GM19395 (cell line): ENCODE results near the gene NLRP5.
"Not testable (repeated sequence)": the region's sequence is repeated elsewhere in the genome, so short reads cannot be mapped to it uniquely, and the experiment has no call there.

Source experiments
- ATAC-seq: cut with Tn5 transposase; IDR thresholded peaks from one replicate; pipeline ENCODE4 v1.9.1; 2021; ENCODE audit warnings: mild to moderate bottlenecking, moderate library complexity; ENCODE audit not compliant: unreplicated experiment

Gene NLRP5

DNA sequence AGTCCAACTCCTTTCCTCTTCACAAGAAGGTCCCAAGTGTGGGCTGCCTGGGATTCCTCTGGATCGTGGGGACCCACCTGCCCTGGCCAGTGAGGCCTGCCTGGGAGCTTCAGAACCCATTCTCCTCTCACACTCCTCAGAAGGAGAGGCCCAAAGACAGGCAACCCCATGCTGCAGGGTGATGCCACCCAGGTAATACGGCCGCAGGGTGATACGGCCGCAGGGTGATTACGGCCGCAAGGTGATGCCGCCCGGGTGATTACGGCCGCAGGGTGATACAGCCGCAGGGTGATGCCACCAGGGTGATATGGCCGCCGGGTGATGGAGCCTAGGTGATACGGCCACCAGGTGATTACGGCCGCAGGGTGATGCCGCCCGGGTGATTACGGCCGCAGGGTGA is 111.7 kb downstream of the NLRP5 start:
- ATAC-seq = not testable (repeated sequence)

- no peak for ATAC-seq
Observed at GRCh38 chr19:56098731-56099568, 112.4 kb downstream of the NLRP5 start.

DNA sequence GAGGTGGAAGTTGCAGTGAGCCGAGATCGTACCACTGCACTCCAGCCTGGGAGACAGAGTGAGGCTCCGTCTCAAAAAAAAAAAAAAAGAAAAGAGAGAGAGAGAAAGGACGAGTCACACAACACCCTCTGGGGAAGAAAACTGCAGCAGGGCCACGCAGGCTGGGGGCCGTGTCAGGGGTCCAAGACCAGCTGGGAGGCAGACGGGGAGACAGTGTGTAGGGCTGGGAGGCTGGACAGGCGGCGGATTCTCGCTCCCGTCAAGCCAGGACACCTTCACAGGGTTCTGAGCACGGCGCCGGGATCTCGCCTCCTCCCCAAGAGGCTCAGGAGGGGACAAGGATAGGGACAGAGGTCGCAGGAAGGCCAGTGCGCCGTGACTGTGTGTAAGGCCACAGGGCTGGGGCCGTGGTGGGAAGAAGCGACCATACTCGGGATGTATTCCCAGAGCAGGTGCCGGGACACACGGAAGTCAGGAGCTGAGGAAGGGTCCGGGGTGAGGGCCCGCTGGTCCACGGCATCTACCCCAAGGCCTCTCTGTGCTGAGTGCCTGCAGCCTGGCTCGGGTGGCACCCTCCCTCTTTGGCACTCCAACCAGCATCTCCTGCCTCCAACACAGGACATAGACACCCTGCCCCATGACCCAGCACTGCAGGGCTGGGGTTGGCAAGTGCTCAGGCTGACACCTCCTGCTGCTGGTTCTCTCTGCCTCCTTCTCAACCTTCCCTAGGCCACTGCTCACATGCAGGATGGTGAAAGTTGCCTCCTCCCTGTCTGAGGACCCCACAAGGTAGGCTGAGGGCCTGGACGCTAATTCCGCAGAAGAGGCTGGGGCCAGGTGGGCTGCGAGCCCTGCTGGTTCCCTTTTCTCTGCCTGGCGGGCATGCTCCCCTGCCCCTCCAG is 113.3 kb downstream of the NLRP5 start:
- no peak for ATAC-seq

- ATAC-seq = no peak
Observed at GRCh38 chr19:56101095-56101494, 114.5 kb downstream of the NLRP5 start.

DNA sequence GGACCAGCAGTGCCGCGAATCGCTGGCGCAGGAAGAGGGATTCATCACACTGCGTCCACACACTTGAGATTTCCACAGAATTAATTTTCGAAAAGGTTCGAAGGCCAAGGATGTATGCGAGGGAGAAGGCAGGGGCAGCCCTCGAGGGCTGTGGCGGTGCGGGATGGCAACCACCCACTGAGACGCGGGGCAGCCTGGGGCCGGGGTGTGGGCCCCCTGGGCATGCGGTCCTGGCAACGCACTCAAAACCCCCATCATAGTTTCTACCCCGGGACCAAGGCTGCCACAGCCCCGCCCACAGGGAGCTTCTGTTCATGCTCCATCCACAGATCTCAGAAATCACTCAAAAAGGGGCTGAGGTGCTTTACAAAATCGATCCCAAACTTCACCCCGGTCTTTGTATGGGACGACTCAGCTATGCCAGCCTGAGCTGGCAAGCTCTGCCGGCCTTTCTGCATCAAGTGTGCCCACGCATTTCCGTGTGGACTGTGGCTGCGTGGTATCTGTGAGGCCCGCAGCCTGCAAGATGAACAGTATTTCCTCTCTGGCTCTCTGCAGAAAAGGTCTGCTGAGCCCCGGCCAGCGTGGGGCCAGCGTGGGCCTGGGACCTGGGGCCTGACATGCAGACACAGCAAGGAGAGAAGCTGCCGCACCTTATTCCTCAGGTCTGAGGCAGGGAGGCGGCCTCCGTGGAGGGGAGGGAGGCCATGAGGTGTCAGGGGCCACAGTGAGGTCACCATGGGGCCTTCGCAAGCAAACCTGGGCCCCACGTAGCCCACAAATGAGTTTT is 115.4 kb downstream of the NLRP5 start:
- ATAC-seq = no peak

DNA sequence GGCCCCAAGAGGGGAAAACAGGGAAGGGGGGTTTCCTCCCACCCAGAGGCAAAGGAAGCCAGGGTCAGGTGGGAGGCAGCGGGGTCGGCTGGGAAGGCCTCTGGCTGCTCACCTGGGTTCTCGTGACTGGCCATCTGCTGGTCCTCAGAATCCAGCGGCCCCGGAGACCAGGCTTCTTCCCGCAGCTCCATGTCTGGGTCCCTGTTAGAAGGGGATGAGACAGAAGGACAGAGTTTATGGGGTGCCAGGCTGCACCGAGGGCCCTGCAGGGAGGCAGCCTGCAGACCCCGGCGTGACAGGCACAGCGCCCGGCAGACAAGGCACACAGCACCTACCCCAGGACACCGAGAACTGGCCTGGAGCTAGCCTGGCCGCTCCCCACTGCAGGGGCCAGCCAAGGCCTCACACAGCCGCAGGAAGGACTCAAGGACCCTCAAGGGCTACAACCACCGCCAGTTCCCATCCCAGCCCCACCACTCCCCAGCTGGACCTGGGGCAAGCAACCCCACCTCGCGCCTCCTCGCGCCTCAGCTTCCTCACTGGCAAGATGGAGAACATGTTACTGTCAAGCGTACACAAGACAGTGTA is 116.5 kb downstream of the NLRP5 start:
- no peak for ATAC-seq

GRCh38 chr19:56104423-56104822 is 117.8 kb downstream of the NLRP5 start:
- ATAC-seq = no peak

- no peak for ATAC-seq
Observed at GRCh38 chr19:56105090-56105701, 118.6 kb downstream of the NLRP5 start.

GRCh38 chr19:56105831-56106396 is 119.3 kb downstream of the NLRP5 start:
- not testable (repeated sequence) for ATAC-seq

GRCh38 chr19:56106397-56106849 is 119.8 kb downstream of the NLRP5 start:
- no peak for ATAC-seq

DNA sequence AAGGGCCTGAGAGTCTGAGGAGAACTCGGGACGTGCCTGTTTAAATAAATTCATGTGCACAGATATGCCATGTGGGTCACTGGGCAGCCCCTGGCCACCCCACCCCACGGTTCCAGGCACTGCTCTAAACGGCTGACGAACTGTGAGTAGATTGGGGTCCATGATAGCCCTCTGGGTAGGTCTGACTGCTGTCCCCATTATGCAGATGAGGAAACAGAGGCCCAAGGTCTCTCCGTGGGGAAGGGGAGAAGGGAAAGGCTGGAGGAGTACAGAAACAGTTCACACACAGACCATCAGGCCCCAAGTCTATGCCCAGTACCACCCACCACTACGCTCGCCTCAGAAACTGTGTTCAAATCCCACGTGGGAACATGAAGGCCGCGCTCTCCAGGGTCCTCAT is 120.4 kb downstream of the NLRP5 start:
- no peak for ATAC-seq

DNA sequence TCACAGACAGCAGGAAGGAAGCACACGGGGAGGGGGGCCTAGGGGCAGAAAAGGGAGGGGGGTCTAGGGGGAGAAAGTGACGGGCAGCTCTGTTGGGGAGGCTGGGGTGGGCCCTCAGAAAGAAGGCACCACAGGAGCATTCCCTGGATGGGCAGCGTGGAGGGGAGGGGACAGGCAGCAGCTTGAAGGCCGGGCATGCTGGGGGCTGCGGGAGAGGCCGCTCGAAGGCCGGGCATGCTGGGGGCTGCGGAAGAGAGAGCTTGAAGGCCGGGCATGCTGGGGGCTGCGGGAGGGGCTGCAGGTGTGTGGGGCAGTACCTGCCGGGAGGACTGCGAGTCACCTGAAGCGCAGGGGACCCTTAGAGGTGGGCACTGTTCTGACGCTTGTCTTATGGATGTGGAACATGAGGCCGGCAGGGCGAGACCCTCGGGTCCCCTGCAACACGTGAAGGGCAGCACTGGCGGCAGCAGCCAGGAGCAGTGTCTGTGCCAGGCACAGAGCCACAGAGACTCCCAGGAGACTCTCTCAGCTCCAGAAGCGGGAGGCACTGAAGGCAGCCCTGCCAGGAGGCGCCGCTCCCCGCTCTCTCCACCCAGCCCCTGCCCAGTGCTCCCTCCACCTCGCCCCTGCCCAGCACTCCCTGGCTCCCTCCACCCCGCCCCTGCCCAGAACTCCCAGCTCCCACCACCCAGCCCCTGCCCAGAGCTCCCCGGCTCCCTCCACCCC is 121.2 kb downstream of the NLRP5 start:
- ATAC-seq = no peak

DNA sequence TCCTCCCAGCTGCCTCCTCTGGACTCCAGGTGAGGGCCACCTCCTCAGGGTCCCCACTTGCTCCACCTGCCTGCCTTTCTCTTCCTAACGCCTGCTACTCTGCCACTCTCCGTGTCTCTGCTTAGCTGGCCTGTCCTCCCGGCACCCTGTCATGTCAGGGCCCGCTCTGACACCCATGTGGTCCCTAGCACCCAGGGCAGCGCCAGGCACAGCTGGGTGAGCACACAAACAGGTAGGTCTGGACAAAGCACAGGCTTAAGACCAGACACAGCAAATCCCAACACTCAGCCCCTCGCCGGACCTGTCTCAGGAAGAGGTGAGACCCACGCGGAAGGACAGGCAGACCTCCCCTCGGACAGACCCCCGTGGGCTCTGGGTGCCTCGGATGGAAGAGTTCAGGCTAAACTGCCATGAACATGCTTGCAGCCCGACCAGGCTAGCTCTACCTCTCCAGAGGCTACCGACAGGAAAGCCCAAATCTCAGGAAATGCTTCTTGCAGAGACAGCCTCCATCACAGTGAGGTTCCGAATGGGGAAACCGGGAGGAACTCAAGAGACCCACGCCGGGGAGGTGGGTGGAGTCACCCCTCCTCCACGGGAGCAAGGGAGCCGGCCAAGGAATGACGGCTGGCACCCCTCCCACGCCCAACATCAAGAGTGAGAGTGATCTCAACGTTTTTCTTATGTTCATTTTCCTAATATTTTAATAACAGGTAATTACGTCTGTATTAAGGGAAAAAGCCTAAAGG is 122.0 kb downstream of the NLRP5 start:
- no peak for ATAC-seq

- ATAC-seq = peak; percentile 35
Observed at GRCh38 chr19:56109226-56109625, 122.7 kb downstream of the NLRP5 start.

GRCh38 chr19:56110515-56111448 is 124.2 kb downstream of the NLRP5 start:
- no peak for ATAC-seq
